ENCODE measurements around the gene MEI1.

DNA sequence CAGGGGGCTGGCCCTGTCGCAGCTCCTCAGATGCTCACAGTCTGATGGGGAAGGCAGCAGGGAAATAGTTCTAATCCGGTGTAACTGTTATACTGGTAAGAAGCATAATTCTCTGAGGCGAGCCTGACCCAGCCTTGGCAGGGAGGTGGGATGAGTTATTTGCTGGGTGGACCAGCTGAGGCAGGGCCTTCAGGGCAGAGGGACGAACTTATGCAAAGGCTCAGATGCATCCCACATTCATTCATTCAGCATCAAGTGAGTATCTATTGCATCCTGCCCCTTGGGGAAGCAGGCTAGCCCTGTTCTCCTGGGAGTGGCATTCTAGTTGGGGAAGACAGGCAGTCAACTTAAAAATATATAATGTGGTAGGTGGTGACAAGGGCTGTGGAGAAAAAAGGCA, 120.0 kb downstream of the MEI1 start:
- no peak for TF ChIP-seq CTCF (IDR thresholded peaks at IDR 0.05)
- no peak for TF ChIP-seq POLR2A (IDR thresholded peaks at IDR 0.05)
